HEK293T (cell line): ENCODE measurements around the gene TSPOAP1.

Experiments
- BHLHE40 ChIP-seq: fragments of 450-650 bp; IDR thresholded peaks from 2 replicates; pipeline ENCODE4 v1.6.1; 2016; ENCODE audit warnings: mild to moderate bottlenecking, moderate library complexity, borderline replicate concordance
- FOXM1 ChIP-seq: fragments of 450-650 bp; IDR thresholded peaks from 2 replicates; pipeline ENCODE4 v1.6.1; 2017; ENCODE audit warnings: mild to moderate bottlenecking, borderline replicate concordance

- no peak for TF ChIP-seq FOXM1
- TF ChIP-seq BHLHE40, result no peak
Observed at GRCh38 chr17:58338841-58339754, 10.5 kb upstream of the TSPOAP1 start.
